GM19023 (cell line): ENCODE data around the gene FAAP100.

ENCODE experiments used
- ATAC-seq: cut with Tn5 transposase; IDR thresholded peaks from one replicate; pipeline ENCODE4 v1.9.1; 2021; ENCODE audit warnings: mild to moderate bottlenecking, moderate library complexity; ENCODE audit not compliant: unreplicated experiment

Gene FAAP100

DNA sequence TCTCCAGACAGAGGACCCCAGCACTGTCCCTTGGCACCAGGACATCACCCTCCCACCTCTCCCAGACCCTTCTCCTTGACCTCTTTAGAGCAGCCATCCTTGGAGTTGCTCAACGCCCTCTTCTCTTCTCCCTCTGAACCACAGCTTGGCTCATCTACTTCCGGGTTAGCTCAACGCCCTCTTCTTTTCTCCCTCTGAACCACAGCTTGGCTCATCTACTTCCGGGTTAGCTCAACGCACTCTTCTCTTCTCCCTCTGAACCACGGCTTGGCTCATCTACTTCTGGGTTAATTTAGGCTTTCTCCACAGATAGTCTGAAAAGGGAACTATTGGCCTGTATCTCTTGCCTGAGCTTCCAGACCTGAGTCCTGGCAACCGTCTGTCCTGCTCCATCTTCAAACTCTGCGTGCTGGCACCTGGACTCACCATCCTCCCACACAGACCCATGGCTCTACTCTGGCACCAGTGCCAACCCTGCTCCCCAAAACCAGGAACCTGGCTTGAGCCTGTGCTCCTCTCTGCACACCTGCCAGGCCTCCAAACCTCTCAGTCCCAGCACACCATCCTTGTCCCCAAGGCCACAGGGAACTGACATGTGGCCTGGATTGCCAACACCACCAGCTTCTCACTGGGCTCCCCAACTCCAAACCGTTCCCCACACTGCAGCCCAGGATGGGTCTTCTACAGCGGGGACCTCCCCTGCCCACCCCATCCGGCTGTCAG lies 25.3 kb upstream of the FAAP100 start:
- ATAC-seq: no peak

DNA sequence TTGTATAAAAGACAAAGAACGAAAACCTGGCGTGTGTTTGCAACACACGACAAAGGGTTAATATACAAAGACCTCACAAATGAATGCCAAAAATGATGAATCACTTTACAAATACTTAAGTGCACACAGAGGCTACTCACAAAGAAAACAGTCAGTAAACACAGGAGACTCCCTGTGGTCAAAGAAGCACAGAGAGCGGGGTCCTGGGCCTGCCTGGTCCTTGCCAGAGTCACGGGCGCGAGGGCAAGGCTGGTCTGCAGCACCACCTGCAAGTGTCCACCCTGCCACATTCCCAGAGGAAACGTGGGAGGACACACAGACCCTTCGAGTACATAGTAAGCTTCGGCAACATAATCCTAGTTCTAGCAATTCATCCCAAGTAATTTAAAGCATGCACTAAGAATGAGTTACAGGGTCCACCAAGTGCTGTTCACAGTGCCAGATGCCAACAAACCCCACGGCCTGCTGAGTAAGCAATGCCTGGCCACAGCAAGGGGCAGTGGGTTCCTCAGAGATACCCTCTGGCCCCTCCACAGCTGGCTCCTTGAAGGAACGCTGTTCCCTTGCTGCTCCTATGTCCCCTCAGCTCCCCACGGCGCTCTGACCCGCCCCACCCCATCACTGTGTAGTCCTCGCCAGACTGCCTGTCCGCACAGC lies 24.6 kb upstream of the FAAP100 start:
- no peak for ATAC-seq

DNA sequence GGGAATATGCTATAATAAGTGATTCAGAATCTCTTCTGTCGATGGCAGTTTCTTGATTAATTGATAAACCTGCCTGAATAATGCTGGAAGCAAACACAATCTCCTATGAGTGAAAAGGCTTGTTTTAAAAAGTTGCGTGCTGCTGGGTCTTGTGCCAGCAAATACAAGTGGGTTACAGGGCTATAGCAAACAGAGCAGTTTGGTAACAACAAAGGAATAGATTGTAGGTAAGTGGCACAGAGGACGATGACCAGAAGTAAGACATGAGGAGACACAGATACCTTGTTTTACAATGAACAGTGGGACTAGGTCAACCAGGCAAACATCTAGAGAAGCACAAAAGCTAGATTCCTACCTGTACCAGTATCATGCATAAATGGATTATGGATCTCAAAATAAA lies 23.7 kb upstream of the FAAP100 start:
- no peak for ATAC-seq

- ATAC-seq: no peak
Observed at GRCh38 chr17:81574643-81574956, 22.4 kb upstream of the FAAP100 start.

- ATAC-seq: no peak
Observed at GRCh38 chr17:81573794-81574642, 21.9 kb upstream of the FAAP100 start.

- ATAC-seq: no peak
Observed at GRCh38 chr17:81572563-81573168, 20.5 kb upstream of the FAAP100 start.

DNA sequence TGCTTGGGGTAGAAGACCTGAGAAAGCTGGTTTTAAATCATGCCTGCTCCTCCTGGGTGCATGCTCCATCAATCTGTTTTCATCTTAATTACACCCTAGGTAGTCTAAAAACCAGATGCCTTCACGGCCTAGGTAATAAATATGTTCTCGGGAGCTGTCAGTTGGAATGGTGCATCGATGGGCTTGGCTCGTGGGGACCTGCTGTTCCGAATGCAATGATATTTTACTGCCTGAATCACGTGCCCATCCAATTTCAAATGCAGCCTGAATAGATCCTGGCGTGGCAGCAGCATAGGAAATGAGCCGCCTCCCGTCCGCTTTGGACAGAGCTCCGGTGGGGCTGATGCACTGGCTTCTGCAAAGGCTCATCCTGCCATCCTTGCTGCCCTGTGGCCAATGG lies 18.8 kb upstream of the FAAP100 start:
- ATAC-seq: no peak

DNA sequence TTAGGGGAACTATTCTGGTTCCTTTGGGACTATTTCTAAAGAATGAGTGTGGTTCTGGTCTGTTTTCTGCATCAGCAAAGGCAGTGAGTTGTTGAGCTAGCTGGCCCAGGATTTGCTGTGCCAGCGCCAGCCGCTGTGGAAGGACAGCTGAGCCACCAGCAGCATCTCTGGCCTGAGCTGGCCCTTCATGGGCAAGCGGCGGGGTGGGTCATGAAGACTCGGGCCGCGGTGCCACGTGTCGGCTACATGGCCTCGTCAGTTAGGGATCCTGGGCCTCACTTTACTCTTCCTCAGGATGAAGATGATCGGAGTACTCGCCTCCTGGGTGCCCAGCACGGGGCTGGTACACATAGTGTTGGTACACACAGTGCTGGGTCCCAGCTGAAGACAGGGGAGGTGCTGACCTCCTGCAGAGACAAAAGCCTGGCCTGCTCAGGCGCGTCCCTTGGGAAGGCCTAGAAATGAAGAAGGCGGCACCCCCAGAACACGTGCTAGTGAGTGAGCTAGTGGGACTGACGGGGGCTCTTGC lies 17.9 kb upstream of the FAAP100 start:
- ATAC-seq: no peak

DNA sequence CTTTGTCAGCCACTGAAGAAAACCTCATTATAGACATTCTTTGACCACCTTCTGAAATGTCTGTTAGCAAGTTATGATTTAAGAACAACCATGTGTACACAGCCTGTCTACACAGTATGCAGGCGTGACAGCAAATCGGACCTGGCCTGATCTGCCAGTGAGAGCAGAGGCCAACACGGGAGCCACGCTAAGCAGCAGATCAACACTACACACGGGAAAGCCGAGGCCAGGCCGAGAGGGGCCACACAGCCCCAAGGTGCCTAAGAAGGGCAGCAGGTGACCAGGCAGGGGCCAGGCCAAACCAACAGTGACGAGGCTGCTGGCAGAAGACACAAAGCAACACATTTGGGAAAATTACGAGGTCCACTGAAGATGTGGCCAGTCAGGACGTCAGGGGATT lies 16.3 kb upstream of the FAAP100 start:
- no peak for ATAC-seq

GRCh38 chr17:81567191-81567590 lies 15.0 kb upstream of the FAAP100 start:
- no peak for ATAC-seq

DNA sequence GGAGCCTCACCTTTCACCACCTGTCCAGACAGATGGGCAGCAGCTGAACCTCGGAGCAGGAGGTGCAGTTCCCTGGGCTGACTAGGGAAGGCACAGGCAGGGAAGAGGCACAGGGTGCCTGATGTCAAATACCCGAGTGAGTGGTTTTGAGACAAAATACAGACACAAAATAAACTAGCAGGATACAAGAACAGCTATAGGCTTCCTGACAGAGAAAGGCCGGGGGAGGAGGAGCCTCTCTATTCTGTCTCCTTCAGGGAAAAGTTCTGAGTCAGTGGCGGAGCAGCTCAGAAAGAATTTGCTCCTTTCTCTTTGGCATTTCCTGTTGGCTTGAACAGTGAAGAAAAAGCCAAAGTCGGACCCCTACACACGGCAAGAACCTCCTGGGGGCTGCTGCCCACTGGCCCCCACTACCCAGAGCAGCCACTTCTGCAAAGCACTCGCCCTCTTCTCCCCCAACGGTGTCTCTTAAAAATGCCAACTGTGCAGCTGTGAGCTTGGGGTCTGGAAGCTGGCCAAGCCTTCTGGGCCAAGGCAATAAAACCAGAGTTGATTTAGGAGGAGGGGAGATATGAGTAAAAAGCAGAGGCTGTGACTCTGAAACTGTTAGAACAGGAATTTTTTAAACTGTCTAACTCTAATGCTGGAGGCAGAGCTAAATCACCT lies 14.4 kb upstream of the FAAP100 start:
- ATAC-seq: no peak

- no peak for ATAC-seq
Observed at GRCh38 chr17:81565231-81565630, 13.1 kb upstream of the FAAP100 start.

DNA sequence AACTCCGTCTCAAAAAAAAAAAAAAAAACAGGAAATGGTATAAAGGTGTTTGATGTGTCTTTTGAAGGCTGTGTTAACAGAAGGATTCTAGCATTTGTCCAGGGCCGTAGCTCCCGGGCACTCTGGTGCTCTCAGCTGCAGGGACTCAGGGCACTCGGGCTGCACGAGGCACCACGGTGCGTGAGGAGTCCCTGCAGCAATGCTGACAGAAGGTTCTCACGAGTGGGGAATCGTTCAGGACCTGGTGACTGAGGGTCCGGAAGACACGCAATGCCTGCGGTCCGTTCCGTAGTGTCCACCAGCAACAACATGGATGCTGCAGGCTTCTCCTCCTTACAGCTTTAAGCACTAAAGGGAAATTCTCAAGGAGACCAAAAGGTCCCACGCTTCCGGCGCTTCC lies 12.6 kb upstream of the FAAP100 start:
- no peak for ATAC-seq

GRCh38 chr17:81563861-81564586 lies 11.9 kb upstream of the FAAP100 start:
- ATAC-seq: no peak

DNA sequence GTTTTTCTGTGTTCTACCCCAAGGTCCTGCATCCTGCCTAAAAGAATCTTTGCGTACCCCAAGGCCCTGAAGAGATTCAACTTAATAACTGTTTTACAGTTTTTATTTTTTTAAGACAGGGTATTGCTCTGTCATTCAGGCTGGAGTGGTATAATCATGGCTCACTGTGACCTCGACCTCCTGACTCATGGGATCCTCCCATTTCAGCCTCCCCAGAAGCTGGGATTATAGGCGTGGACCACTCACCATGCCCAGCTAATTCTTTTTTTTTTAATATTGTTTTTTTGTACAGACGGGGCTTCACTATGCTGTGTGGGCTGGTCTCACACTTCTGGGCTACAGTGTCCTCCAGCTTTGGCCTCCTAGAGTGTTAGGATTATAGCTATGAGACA lies 9.3 kb upstream of the FAAP100 start:
- ATAC-seq: no peak

GRCh38 chr17:81558941-81559806 lies 7.0 kb upstream of the FAAP100 start:
- ATAC-seq: no peak

- no peak for ATAC-seq
Observed at GRCh38 chr17:81558115-81558468, 5.9 kb upstream of the FAAP100 start.

DNA sequence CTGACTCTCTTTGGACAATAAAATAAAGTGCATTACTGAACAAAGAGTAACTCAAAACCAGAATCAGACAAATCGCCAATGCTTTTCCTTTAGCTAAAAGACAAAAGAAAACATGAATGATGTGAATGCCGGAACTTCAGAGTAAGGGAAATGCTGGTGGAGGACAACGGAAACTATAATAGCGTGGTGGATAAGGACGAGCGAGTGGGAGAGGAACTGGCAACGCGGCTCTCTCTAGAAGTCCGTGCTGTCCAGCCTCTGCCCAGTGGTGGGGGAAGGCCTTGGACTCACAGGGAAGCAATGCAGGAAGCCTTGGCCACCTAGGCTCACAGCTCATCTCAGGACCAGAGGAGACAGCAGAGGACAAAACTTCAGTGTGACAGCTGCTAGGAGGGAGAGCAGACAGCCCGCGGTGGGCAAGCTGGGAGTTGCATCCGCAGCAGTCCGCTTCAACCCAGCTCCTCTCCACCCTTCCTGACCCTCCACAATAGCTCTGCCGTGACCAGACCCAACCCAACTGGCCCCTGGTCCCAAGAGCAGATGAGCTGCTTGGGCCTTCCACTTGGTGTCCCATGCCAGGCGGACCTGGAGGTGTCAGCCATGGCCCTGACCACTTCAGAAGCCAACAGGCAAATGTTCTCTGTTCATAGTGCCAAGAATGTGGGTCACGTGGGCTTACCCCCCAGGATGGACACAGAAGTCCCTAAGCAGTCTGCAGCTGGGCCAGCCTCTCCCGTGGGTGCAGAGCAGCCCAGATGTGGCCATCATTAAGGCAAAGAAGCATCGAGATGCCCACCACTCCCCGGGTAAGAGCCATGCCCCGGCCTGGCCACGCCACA lies 5.3 kb upstream of the FAAP100 start:
- ATAC-seq: no peak
